Esophagus squamous epithelium (tissue), 4 donors: Measurements from ENCODE around the gene SIX3.

Source experiments
- POLR2A ChIP-seq, 4 donors: fragments of 450-650 bp; IDR thresholded peaks; one replicate each; pipeline ENCODE4 v1.6.1; 2017; ENCODE audit warnings: antibody characterized with exemption in 4 of 4, mild to moderate bottlenecking in 4 of 4, moderate library complexity in 3 of 4
- TF ChIP-seq, protein P1 (sequence below), 6 experiments: fragments of 450-650 bp in 4 of 6; fragments of 200-600 bp in 2 of 6; sonication (generic) in 2 of 6; IDR thresholded peaks; one replicate each; pipeline ENCODE4 v1.5.1; 2016 to 2019; ENCODE audit warnings: antibody characterized with exemption in 6 of 6, mild to moderate bottlenecking in 4 of 6, moderate library complexity in 4 of 6

DNA sequence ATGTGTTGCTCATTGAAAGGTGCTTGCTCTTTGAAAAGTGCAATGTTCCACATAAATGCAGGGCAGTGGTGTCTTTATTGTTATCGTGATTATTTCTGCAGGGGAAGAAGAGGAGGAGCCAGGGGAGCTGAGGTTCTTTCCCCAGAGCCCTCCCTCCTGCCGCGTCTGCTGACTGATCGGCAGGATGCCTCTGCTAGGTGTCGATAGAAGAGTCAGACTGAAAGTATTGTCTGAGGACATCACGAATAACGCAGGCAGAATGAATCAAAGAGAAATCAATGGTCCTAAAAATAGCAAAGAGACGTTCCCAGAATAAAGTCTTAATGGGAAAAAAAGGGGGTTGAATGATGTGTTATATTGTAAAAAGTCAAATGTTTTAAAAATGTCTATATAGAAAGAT is 47.4 kb upstream of the SIX3 start:
- TF ChIP-seq, protein P1, sequence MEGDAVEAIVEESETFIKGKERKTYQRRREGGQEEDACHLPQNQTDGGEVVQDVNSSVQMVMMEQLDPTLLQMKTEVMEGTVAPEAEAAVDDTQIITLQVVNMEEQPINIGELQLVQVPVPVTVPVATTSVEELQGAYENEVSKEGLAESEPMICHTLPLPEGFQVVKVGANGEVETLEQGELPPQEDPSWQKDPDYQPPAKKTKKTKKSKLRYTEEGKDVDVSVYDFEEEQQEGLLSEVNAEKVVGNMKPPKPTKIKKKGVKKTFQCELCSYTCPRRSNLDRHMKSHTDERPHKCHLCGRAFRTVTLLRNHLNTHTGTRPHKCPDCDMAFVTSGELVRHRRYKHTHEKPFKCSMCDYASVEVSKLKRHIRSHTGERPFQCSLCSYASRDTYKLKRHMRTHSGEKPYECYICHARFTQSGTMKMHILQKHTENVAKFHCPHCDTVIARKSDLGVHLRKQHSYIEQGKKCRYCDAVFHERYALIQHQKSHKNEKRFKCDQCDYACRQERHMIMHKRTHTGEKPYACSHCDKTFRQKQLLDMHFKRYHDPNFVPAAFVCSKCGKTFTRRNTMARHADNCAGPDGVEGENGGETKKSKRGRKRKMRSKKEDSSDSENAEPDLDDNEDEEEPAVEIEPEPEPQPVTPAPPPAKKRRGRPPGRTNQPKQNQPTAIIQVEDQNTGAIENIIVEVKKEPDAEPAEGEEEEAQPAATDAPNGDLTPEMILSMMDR (IDR thresholded peaks at IDR 0.05) = no peak
- TF ChIP-seq POLR2A (IDR thresholded peaks at IDR 0.05) = no peak
